ENCODE data around the gene OSGIN1.

DNA sequence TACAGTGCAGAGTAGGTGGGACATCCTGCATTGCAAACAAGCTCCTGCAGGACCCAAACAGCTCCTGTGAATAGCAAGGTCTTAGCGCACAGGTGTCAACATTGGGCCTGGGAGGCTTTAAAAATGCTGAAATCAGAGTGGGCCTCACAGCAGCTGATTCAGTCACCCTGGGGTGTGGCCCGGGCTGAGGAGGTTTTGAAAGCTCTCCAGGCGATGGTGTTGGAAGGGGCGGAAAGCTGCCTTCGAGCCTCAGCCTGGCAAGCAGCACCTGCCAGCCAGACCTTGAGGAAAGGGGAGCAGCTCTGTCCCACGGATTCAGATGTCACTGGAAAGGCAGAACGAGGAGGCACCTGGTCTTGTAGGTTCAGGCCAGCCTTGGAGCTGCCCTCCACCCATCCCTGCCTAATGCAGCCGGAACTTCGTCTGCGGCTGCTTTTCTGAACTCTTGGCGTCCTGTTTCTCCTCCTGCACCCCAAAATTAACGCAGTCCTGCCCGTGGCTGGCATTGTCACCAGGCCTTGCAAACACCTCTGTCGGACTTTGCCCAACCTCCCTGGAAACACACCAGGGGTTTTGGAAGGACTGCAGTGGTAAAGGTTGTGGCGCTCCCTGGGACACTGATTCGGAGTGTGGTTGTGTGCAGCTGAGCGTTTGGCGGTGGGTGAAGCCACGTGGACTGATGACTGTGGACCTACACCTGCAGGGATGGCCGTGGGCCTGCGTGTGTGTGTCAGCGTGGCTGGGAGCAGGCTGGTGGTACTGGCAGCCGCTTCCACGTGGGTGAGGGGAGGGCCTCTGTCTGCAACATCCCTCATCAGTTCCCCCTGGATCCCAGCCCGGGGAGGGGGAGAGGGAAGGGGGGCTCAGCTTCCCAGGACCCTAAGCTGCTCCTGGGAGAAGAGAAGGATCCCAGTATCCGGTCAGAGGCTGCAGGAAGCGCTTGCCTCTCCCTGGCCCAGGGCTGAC is 18.4 kb downstream of the OSGIN1 start:
- TF ChIP-seq, protein P1, sequence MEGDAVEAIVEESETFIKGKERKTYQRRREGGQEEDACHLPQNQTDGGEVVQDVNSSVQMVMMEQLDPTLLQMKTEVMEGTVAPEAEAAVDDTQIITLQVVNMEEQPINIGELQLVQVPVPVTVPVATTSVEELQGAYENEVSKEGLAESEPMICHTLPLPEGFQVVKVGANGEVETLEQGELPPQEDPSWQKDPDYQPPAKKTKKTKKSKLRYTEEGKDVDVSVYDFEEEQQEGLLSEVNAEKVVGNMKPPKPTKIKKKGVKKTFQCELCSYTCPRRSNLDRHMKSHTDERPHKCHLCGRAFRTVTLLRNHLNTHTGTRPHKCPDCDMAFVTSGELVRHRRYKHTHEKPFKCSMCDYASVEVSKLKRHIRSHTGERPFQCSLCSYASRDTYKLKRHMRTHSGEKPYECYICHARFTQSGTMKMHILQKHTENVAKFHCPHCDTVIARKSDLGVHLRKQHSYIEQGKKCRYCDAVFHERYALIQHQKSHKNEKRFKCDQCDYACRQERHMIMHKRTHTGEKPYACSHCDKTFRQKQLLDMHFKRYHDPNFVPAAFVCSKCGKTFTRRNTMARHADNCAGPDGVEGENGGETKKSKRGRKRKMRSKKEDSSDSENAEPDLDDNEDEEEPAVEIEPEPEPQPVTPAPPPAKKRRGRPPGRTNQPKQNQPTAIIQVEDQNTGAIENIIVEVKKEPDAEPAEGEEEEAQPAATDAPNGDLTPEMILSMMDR (IDR thresholded peaks at IDR 0.05), result no peak
- TF ChIP-seq POLR2A (IDR thresholded peaks at IDR 0.05) (no peak), EP300 (IDR thresholded peaks at IDR 0.05) (no peak)

Data from tibial nerve (tissue), 4 donors.